MCF 10A (cell line): ENCODE measurements around the gene SCAMP5. TPM values are rescaled to one million over a fixed set of nuclear protein-coding genes. Genes with fewer than 3 reads are reported as not detected.

ENCODE experiments used
- BruUV-seq: library from RNA; stranded (reverse); fragments of 400-500 nt; replicated peaks from 2 replicates; lab custom pipeline; 2021; lab: Mats Ljungman, UMichigan
- CTCF ChIA-PET: fragments of 300-600 bp; sonication (Branson Sonifier 250); formaldehyde crosslinking; extraction: SDS; loops from one replicate; lab custom pipeline; 2021; ENCODE audit warnings: antibody characterized with exemption, inconsistent platforms; lab: Yijun Ruan, JAX
- POLR2A ChIA-PET: fragments of 300-600, 350-650 bp; sonication (Branson Sonifier 250); formaldehyde crosslinking; extraction: SDS; loops from one replicate; lab custom pipeline; 2020; ENCODE audit warnings: antibody characterized with exemption, inconsistent platforms; lab: Yijun Ruan, JAX
- DNase-seq: peaks from one replicate; pipeline ENCODE4 v3.0.0-alpha.2; 2018; ENCODE audit not compliant: unreplicated experiment
- H3K27ac Mint-ChIP-seq: one replicate; pipeline ENCODE4 v1.8.0; 2022; ENCODE audit warnings: mild to moderate bottlenecking, low read depth, mixed read lengths; ENCODE audit not compliant: unreplicated experiment
- H3K27me3 Mint-ChIP-seq: one replicate; pipeline ENCODE4 v1.8.0; 2022; ENCODE audit warnings: mixed read lengths; ENCODE audit not compliant: insufficient read depth, unreplicated experiment
- H3K36me3 Mint-ChIP-seq: one replicate; pipeline ENCODE4 v1.8.0; 2022; ENCODE audit warnings: mild to moderate bottlenecking, moderate library complexity, mixed read lengths; ENCODE audit not compliant: insufficient read depth, unreplicated experiment
- H3K4me1 Mint-ChIP-seq: one replicate; pipeline ENCODE4 v1.8.0; 2022; ENCODE audit warnings: mixed read lengths; ENCODE audit not compliant: insufficient read depth, unreplicated experiment
- H3K4me3 Mint-ChIP-seq: one replicate; pipeline ENCODE4 v1.8.0; 2022; ENCODE audit warnings: mild to moderate bottlenecking, moderate library complexity, mixed read lengths; ENCODE audit not compliant: unreplicated experiment
- H3K9me3 Mint-ChIP-seq: one replicate; pipeline ENCODE4 v1.8.0; 2022; ENCODE audit warnings: mixed read lengths; ENCODE audit not compliant: unreplicated experiment
- intact Hi-C: fragments of 100-400 bp; cut with micrococcal nuclease; formaldehyde crosslinking; loops from 2 replicates; pipeline ENCODE4 v1.14.1; 2022
- total RNA-seq: library from RNA; stranded (reverse); gene quantifications from 2 replicates; pipeline ENCODE4 v1.2.3, GENCODE V29; 2022
- TF ChIP-seq, protein P1 (sequence below): fragments of 200-600 bp; IDR thresholded peaks from one replicate; pipeline ENCODE4 v1.8.0; 2022; ENCODE audit warnings: antibody characterized with exemption, mild to moderate bottlenecking; ENCODE audit not compliant: unreplicated experiment

Gene SCAMP5
- total RNA-seq, 1 experiment from 2014 or later = 0.54 TPM

DNA sequence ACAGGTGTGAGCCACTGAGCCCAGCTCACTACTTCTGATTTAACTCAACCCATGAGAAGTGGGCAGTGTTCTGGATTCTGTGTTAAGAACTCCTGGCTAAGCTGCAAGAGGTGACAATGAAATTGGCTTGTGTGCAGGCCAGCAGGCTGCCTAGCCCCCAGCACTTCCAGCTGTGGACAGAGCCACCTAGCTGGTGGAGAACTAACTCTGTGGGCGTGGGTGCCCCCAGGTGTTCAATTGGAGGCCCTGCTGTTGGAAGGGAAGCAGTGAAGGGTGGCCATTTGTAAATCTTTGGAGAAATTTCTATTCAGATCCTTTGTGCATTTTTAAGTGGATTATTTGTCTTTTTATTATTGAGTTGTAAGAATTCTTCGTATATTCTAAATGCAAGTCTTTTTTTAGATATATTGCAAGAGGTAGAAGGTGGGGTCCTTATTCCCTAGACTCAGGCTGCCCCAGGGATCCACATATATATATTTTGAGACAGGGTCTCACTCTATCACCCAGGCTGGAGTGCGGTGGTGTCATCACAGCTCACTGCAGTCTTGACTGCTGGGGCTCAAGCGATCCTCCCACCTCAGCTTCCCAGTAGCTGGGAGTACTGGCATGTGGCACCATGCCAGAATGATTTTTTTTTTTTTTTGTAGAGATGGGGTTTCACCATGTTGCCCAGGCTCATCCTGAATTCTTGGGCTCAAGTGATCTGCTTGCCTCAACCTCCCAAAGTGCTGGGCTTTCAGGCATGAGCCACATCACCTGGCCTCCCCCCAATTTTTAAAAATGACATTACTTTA is 7.2 kb upstream of the SCAMP5 start:
- ChIA-PET POLR2A (no interaction called here), CTCF (interaction anchor here (0.6 to 1.5 kb wide), 6 partner anchors 12 to 1211 kb away, joined by 3 to 5 read pairs (median 3); no protein-coding TSS in a partner anchor)
- intact Hi-C loops = no loop called here
- H3K4me1 Mint-ChIP-seq = peaks cover 6% of the 10 kb centered on the region
- no peaks in the 10 kb centered on the region for H3K36me3 Mint-ChIP-seq
- H3K27ac Mint-ChIP-seq = no peak overlapping the region
- H3K27me3 Mint-ChIP-seq = peaks cover 57% of the 10 kb centered on the region
- H3K9me3 Mint-ChIP-seq = no peaks in the 10 kb centered on the region
- BruUV-seq = no TSS peak
- peak; percentile 64 for DNase-seq
- TF ChIP-seq, protein P1, sequence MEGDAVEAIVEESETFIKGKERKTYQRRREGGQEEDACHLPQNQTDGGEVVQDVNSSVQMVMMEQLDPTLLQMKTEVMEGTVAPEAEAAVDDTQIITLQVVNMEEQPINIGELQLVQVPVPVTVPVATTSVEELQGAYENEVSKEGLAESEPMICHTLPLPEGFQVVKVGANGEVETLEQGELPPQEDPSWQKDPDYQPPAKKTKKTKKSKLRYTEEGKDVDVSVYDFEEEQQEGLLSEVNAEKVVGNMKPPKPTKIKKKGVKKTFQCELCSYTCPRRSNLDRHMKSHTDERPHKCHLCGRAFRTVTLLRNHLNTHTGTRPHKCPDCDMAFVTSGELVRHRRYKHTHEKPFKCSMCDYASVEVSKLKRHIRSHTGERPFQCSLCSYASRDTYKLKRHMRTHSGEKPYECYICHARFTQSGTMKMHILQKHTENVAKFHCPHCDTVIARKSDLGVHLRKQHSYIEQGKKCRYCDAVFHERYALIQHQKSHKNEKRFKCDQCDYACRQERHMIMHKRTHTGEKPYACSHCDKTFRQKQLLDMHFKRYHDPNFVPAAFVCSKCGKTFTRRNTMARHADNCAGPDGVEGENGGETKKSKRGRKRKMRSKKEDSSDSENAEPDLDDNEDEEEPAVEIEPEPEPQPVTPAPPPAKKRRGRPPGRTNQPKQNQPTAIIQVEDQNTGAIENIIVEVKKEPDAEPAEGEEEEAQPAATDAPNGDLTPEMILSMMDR = peak; percentile 26
- H3K4me3 Mint-ChIP-seq = no peak overlapping the region

DNA sequence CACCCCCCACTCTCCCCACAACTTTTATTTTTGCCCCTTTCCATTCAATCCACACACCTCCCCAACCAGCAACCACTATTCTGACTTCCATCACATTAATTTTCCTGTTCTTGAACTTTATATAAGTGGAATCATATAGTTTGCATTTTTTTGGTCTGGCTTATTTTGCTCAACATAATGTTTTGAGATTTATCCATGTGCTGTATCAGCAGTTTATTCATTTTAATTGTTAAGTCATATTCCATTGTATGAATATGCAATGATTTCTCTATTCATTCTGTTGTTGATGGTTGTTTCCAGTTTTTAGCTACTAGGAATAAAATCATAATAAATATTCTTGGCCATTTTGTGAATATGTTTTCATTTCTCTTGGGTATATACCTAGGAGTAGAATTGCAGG is 5.8 kb upstream of the SCAMP5 start:
- H3K27me3 Mint-ChIP-seq = peaks cover 51% of the 10 kb centered on the region
- no peak for DNase-seq
- TF ChIP-seq, protein P1 = no peak
- ChIA-PET POLR2A (no interaction called here), CTCF (interaction anchor here (0.7 to 1.5 kb wide), 3 partner anchors 14 to 128 kb away, joined by 3 read pairs; no protein-coding TSS in a partner anchor)
- no peaks in the 10 kb centered on the region for H3K36me3 Mint-ChIP-seq
- H3K27ac Mint-ChIP-seq = no peak overlapping the region
- no TSS peak for BruUV-seq
- H3K4me1 Mint-ChIP-seq = peaks cover 1% of the 10 kb centered on the region
- H3K4me3 Mint-ChIP-seq = no peak overlapping the region
- intact Hi-C loops = no loop called here
- H3K9me3 Mint-ChIP-seq = no peaks in the 10 kb centered on the region

- H3K4me3 Mint-ChIP-seq = no peak overlapping the region
- H3K27me3 Mint-ChIP-seq = peaks cover 56% of the 10 kb centered on the region
- no peaks in the 10 kb centered on the region for H3K9me3 Mint-ChIP-seq
- no peaks in the 10 kb centered on the region for H3K36me3 Mint-ChIP-seq
- TF ChIP-seq, protein P1 = no peak
- CTCF ChIA-PET = interaction anchor here (1.0 kb wide), 1 partner anchor 36 kb away, joined by 3 read pairs; no protein-coding TSS in a partner anchor
- H3K4me1 Mint-ChIP-seq = peaks cover 11% of the 10 kb centered on the region
- POLR2A ChIA-PET = no interaction called here
- intact Hi-C loops = no loop called here
- no TSS peak for BruUV-seq
- H3K27ac Mint-ChIP-seq = no peak overlapping the region
- DNase-seq = no peak
Measured at GRCh38 chr15:74992619-74993018, 2.7 kb upstream of the SCAMP5 start.

- intact Hi-C loops = no loop called here
- no peaks in the 10 kb centered on the region for H3K36me3 Mint-ChIP-seq
- TF ChIP-seq, protein P1 = no peak
- H3K27me3 Mint-ChIP-seq = peaks cover 64% of the 10 kb centered on the region
- H3K9me3 Mint-ChIP-seq = no peaks in the 10 kb centered on the region
- H3K4me3 Mint-ChIP-seq = no peak overlapping the region
- POLR2A ChIA-PET = interaction anchor here (1.0 to 1.4 kb wide), 2 partner anchors 16 to 29 kb away, joined by 4 to 10 read pairs; partner anchors contain the start of gene PPCDC
- no peak overlapping the region for H3K27ac Mint-ChIP-seq
- CTCF ChIA-PET = interaction anchor here (0.6 to 0.7 kb wide), 2 partner anchors 223 to 654 kb away, joined by 3 to 4 read pairs; partner anchors contain the start of gene SNX33
- no TSS peak for BruUV-seq
- DNase-seq = no peak
- H3K4me1 Mint-ChIP-seq = peaks cover 11% of the 10 kb centered on the region
Measured at GRCh38 chr15:74994236-74994635, 1.1 kb upstream of the SCAMP5 start.
